NB4 (cell line): ENCODE results near the gene INHBA.

Source experiments
- MYC ChIP-seq: IDR thresholded peaks from 2 replicates; pipeline ENCODE4 v1.6.1; 2011; ENCODE audit warnings: low read depth, low read length
- POLR2A ChIP-seq: IDR thresholded peaks from 2 replicates; pipeline ENCODE4 v1.6.1; 2011; ENCODE audit warnings: mild to moderate bottlenecking; ENCODE audit not compliant: insufficient read length; ENCODE audit errors: extremely low read depth
- TF ChIP-seq, protein P1 (sequence below): IDR thresholded peaks from one replicate; pipeline ENCODE4 v1.5.1; 2012; ENCODE audit warnings: low read depth, low read length
- TF ChIP-seq, protein P2 (sequence below): IDR thresholded peaks from 2 replicates; pipeline ENCODE4 v1.6.1; 2011; ENCODE audit warnings: low read depth, low read length

DNA sequence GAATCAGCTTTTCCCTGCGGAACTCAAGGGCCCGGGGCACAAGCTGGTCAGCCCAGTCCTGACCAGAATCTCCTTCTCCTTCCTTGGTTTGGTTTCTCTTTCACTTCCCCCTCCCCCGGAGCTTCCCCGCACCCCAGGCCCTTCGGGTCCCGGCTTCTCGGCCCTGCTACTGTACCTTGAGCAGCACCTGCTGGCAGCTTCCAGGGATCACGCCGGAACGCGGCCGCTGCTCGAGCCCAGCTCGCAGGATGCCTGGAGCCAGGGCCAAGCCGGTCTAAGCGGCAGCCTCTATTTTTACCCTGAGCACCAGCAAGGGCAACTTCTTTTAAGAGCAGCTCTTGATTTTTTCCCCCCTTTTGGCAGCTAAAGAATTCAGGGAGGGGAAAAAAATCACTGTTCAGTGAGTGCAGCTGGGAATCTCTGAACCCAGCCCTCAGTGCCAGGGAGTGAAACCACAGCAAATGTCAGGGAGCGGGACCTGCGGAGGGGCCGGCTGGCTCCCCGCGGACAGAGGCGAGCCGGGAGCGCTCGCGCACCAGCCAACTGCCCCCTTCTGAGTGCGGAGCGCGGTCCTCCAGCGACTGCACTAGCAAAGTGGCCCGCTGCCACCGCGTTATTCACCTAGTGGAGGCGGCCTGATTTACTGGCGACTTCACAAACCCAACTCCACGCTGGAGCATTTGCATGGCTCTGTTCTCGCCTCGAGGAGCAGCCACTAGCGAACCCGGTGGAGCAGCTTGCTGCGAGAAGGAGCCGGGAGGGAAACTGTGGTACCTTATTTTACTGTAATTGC lies 2.4 kb upstream of the INHBA start:
- TF ChIP-seq POLR2A, result no peak
- TF ChIP-seq, protein P1, sequence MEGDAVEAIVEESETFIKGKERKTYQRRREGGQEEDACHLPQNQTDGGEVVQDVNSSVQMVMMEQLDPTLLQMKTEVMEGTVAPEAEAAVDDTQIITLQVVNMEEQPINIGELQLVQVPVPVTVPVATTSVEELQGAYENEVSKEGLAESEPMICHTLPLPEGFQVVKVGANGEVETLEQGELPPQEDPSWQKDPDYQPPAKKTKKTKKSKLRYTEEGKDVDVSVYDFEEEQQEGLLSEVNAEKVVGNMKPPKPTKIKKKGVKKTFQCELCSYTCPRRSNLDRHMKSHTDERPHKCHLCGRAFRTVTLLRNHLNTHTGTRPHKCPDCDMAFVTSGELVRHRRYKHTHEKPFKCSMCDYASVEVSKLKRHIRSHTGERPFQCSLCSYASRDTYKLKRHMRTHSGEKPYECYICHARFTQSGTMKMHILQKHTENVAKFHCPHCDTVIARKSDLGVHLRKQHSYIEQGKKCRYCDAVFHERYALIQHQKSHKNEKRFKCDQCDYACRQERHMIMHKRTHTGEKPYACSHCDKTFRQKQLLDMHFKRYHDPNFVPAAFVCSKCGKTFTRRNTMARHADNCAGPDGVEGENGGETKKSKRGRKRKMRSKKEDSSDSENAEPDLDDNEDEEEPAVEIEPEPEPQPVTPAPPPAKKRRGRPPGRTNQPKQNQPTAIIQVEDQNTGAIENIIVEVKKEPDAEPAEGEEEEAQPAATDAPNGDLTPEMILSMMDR, result peak; percentile 82
- TF ChIP-seq MYC, result no peak
- TF ChIP-seq, protein P2, sequence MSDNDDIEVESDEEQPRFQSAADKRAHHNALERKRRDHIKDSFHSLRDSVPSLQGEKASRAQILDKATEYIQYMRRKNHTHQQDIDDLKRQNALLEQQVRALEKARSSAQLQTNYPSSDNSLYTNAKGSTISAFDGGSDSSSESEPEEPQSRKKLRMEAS, result no peak
